Right renal cortex interstitium (tissue), 3 donors: ENCODE measurements around the gene PON3. TPM values are rescaled to one million over a fixed set of nuclear protein-coding genes. Genes with fewer than 3 reads are reported as not detected.

Experiments
- DNase-seq, 3 donors: peaks; one replicate each; pipeline ENCODE4 v3.0.0-alpha.2; 2013; ENCODE audit warnings: low read depth in 3 of 3, low spot score in 2 of 3
- polyA plus RNA-seq, 3 donors: library from polyadenylated mRNA; unstranded; fragments of 120-200 nt; gene quantifications; one replicate each; pipeline ENCODE4 v1.2.1, GENCODE V29; 2013; ENCODE audit not compliant: insufficient read length in 3 of 3

PON3 gene
- polyA plus RNA-seq, 3 donors: 1.5 to 1.8 (median 1.8) TPM

DNA sequence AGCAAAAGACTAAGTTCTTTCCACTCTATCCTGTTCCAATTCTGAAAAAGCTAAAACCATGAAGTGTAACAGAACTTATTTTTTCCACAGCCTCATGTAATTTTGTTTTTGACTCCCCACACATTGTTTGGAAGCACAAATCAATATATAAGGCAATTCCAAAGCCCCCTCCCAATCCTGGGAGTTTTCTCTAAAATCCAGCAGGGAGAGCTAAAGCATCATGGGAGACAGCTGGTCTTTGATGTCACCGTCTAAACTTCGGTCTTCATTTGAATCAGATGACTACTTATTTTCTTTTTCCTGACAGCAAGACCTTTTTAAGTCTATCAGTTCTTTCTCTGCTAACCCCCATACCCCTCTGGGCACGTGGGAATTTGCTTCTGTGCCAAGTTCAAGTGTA is 38.6 kb downstream of the PON3 start:
- no peak for DNase-seq

DNA sequence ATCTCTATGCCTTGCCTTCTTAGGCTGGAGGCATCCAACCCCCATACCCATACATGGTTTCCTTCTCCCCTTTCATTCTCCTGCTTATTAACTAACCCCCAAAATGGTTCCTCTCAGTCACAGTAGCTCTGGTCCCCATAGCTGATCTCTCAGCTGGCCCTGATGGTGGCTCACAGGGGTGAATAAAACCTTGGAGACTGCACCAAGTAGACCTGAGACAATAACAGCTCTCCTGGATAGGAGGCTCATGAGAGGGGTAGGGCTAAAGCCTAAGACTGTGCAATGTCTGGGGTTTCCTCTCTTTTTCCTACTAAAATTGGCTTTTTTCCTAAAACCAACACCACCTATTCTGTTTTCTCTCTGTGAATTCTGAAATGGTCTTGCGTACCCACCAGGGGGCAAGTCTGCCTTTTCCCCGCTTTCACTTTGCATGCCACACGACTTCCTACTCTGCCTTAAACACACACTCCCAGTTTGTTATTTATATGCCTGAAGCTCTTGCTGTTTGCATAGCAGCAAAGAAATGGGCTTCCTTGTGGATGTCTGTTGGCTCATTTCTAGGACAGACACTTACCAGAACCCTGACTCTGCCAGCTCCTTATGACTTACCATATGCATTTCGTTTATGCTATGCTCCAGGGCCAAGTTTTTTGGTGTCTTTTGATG is 53.4 kb downstream of the PON3 start:
- DNase-seq: no peak

DNA sequence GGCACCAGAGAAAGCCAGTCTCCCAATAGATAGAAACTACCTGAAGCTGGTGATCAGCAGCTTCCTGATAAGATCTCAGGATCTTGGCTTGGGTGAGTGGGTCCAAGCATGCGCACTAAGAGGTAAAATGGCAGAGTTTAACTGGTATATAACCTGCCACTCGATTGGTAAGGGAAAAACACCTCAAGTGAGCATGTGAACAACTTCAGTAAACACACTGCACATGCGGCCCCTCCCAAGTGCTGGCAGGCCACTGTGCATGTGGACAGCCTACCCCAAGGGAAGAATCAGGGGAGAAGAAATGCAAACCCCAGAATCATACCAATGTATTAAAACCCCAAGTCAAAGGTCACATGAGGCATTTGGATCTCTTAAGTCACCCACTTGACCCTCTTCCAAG is 54.1 kb downstream of the PON3 start:
- no peak for DNase-seq

DNA sequence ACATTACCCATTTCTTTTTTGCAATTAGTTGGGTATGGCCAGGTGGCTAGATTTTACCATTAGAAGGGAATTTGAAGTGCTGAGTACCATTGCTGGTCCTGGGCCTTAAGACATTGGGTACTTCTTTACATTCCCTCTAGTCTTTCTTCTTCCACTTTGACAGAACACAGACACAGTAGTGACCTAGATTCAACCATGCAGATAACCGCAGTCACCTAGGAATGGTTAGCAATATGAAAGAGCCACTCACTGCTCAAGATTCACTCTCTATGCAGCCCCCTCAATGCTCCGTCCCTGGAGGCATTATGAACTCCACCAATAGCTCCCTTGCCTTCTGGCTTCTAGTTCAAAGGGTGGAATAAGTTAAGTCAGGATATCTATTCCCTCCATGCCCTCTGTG is 55.7 kb downstream of the PON3 start:
- DNase-seq: no peak

DNA sequence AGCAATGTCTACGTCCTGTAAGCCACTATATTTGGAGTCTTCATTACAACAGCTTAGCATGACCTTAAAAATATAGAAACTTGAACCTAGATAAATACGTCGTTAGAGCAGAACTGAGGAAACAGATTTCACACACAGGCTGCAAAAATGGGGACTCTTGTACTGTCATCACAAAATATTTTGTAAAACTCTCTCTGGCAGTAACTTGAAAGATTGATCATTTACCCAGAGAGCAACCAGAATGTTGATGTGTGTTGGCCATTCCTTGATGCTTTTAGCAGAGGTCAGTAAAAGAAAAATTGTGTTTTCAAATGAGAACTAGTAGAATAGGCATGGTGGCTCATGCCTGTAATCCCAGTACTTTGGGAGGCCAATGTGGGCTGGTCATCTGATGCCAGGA is 57.3 kb downstream of the PON3 start:
- DNase-seq: no peak

DNA sequence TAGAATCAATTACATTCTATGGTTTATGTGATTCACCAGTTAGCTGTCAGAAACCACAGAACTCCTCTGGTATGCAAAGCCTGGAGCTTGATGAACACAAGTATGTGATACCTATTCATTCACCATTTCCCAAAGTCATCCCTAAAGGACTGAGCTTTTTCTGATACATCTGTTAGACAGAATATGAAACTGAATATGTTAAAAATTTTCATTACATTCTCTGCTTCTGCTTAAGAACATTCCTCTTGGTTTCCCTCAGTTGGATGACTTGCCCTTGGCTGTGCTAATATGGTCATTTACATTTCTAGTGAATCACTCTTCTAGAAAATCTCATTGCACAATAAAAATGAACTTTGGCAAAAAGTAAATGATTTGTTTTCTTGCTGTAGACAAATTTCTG is 61.1 kb downstream of the PON3 start:
- no peak for DNase-seq

DNA sequence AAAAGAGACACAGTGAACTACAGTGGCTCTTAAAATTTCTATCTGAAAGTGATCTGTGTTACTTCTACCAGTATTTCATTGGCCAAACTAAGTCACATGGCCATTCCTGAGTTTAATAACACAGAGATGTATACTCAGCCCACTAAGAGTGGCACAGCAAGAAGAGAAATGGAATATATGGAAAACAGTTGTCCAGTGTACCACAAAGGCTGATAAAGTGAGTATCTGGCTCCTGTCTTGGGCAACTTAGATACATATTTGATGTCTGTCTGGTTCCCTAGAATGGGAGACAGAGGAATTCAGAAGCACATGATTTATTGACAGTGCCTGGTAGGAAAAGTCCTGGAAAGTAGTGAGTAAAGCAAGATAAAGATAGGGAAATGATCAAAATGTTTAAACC is 61.7 kb downstream of the PON3 start:
- DNase-seq: no peak

DNA sequence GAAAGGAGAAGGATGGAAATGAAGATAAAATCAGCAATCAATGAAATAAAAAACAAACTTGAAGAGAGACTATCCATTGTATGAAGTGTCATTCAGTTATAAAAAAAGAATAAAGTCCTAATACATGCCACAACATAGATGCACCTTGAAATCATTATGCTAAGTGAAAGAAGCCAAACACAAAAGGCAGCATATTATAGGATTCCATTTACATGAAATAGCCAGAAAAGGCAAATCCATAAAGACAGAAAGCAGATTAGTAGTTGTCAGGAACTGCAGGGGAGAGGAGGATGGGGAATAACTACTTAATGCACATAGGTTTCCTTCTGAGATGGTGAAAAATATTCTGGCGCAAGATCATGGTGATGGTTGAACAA is 65.2 kb downstream of the PON3 start:
- DNase-seq: no peak

DNA sequence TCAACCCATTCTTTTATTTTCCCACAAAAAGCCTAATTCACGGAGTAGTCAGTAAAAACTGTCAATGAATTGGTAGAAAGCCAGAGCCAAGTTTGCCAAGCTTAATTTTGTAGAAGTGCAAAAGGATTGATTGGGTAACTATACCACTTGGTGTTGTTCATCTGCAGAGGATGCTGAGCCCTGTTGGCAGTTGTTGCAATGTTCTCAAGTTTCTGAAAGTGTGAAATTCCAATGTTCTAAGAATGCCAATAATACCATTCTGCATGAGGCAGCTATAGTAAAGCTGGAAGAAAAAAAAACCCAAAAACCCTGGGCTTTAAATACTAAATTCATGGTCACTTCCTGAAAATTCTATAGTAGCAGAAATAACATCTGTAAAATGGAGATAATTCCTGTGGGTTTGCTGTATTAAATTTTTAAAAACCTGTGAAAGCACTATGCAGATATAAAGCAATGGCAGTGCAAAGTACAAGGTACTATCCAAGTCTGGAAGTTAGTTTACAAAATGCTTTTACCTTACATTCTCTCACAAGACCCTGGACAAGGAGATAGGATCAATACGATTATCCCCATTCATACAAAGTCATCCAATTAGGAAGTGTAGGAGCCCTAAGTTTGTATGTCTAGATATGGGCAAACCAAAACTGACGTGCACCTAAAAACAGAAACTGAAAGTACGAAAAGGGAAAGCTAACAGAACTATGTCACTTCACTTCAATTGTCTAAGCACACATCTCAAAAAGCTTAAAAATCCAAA is 65.8 kb downstream of the PON3 start:
- no peak for DNase-seq

DNA sequence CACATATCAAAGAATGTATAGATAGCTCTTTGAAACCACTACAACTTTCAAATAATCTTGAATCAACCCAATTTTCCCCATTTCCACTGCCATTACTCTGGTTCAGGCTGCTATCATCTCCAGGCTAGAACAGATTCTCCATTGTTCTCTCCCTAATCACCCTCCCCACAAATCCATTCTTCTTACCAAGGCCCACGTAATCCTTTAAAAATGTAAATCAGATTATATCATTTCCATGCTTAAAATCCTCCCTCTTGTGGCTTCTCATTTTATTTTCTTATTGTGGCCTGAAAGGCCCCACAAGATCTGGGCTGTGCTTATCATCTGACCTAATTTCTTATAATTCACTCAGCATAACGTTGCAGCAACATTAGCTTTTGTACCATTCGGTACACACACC is 68.8 kb downstream of the PON3 start:
- no peak for DNase-seq

DNA sequence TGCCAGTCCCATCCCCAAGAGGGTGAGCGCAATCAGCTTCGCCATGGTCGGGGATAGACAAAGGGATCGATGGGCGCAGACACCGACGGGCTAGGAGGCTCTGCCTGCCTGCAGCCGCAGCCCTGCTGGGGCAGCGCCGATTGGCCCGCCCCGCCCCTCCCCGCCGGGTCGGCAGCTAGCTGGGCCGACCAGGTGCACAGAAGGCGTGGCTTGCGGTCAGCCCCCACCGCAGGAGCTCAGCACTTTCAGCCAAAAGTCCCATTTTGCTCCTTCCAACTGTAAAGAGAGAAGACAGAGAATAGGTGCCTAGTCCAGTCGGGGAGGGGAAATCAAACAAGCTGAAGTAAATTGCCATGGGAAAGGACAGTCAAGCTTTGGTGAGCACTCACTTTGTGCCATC is 71.7 kb downstream of the PON3 start, which contains the start of gene PON1:
TSS of gene PON1 (minus strand) at position 102 of the 400 bp plus-strand sequence. CDS start at position 45, 57 bp downstream.
- no peak for DNase-seq

DNA sequence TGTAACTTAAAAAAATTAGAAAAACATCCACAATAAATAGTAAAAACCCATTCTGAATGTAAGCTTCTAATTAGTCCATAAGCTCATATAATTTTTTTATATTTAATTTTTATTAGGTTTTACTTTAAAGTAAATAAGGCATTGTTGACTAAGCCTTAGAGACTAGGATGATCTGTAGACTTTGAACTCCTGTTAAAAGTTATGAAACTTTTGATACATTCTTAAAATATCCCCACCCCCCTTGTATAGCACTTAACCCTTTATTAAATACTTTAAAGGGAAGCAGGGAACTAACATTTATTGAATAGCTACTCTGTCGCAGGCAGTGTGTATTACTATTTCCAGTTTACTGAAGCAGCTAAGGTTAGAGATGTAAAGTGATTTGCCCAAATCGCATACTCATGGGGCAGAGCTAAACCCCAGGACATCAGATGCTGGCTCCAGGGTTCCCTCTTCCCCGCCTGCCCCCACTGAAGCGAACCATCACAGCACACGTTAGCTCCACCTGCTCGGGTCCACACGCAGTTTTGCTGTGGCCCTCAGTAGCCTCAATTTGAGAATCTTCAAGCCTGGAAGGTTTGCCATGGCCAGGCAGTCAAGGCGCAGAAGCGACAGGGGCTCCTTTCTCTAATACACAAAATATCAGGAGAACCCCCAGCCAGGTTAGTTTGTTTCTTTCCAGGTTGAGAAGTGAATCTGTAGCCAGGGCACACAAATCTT is 72.6 kb downstream of the PON3 start:
- no peak for DNase-seq

DNA sequence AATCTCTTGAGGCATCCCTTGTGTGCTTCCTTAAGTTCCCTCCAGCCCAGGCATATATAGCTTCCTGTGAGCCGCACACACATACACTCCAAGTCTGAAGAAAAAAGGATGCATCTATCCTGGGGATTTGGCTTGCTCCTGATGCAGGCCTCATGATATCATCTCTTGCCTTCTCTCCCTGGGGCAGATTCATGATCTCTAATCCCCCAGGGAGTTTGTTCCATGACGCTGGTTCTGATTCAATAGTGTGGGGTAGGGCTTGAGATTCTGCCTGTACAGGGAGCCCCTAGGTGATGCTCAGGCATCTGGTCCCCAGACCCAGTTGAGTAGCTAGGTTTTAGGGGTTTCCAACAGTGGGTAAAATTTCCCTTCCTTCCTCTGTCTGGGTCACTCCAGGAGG is 73.3 kb downstream of the PON3 start:
- no peak for DNase-seq

DNA sequence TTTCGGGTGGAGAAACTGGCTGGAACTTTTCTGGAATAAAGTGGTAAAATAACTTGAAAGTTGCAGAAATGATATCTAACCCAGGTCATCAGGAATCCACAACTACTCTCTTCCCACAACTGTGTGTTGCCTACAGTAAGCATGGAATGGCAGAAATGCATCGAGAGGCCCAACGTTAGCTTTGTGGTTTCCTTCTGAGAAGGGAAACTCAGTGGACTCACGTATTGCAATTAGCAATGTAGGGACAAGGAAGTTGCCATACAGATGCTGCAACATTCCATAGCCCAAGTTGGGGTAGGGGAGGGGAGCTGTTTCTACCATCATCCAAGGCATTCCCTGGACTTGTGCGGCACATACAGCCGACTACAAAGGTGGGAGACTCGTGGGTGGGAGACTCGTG is 73.8 kb downstream of the PON3 start:
- DNase-seq: no peak

DNA sequence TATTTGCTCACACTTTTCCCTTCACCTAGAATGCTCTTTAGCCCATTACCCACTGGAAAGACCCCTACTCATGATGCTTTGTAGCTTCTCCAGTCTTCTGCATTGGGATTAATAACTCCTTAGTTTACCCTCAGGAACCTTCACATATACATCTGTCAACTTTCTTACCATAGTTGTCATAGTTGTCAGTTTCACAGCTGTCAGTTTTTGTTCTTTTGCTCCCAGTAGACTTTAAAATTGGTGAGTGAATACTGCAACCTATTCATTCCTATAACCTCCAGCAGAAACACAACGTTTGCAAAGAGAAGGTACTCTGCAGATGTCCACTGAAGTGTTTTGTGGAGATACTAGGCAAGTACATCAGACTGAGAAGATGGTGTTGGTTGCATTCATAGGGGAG is 74.5 kb downstream of the PON3 start:
- no peak for DNase-seq

DNA sequence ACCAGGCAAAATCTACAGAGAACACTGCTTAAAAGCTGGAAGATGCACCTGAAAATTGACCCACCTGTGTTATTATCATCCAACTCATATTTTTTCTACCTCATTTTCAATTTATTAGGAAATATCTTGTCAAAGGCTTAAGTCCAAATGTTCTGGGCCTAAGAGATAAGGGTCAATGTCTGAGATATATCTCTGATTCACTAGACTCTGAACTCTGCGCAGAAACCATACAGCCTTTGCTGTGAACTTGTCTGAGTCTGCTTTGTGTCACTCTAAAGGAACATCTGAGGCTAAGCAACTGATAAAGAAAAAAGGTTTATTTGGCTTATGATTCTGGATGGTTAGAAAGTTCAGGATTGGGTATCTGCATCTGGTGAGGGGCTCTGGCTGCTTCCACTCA is 75.5 kb downstream of the PON3 start:
- DNase-seq: no peak

DNA sequence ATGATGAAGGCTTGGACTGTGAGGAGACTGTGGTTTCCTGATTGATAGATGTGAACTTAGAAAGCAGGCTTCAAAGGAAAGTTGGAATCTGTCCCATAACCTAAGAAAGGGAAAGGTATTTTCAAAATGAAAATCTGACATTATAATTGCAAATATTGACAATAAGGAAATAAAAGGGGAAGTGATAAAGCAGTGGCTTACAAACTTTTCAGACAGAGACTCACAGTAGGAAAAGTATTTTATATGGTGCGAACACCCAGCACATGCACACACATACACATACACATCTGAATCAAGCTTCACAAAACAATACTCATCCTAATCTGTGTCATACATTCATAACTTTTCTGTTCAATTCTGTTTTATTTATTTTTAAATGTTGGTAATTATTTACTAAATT is 76.6 kb downstream of the PON3 start:
- DNase-seq: no peak

DNA sequence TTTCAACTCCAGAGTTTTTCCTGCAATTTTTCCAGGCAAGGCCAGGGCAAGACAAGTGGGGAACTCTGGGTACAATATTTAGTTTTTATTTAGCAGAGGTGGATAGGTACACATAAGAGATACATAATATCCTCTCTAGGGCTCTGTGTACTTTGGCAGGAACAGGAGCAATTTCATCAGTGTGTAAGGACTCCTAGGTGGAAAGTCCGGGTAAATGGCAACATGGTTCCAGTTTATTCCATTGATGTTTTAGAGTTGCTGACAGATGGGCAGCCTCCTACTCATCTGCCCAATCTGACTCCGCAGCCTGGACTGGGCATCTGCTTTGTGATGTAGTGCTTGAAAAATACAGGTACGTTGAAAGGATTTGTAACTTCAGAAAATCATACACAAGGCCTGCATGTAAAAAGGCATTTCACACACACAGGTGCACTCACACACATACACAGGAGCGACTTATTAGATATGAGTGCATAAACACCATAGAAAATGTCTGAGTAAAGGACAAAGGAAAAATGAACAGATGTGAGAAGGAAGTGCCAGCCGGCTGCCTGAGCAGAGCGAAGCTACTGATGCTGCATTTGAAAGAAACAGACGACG is 77.6 kb downstream of the PON3 start:
- DNase-seq: no peak

DNA sequence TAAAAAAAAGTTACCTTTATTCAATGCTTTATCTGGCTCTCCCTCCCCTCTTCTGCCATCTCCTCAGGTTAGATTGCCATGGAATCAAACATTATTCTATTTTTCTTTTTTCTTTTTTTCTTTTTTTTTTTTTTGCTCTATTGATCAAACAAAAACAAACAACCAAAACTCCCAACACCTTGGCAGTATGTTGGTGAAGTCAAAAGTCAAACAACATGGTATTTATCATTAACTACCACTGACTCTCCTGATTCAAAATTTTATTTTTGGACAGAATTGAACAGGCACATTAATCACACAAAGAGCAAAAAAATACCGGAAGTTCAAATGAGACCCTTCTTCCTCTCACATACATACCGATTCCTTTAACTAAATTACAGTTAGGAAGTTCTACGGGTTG is 78.2 kb downstream of the PON3 start:
- no peak for DNase-seq

DNA sequence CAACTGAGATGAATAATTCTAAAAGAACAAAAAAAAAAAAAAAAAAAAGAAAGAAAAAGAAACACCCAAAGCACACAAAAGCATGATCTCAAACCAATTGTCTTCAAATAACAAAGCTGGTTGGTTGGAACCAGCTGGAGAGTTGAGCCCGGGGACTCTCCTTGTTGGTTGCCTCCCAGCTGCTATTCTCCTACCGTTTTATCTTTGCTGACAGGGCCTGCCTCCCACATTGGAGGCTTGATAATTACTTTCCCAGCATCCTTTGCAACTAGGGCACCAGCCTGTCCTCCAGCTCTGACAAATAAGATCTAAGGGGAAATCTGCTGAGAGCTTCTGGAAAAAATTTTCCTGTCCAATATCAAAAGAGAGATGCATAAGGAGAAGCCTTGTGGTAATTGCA is 78.6 kb downstream of the PON3 start:
- no peak for DNase-seq

DNA sequence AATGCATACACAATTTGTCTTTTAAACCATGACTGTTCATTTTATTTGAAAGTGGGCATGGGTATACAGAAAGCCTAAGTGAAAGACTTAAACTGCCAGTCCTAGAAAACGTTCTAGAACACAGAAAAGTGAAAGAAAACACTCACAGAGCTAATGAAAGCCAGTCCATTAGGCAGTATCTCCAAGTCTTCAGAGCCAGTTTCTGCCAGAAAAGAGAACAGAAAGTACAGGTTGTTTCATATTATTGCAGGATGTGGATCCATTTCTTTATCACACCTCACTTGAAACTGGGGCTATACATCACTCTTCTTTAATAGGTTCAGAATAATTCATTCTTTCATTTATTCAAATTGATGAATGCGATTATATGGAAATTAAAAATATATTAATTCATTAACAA is 79.6 kb downstream of the PON3 start:
- no peak for DNase-seq

DNA sequence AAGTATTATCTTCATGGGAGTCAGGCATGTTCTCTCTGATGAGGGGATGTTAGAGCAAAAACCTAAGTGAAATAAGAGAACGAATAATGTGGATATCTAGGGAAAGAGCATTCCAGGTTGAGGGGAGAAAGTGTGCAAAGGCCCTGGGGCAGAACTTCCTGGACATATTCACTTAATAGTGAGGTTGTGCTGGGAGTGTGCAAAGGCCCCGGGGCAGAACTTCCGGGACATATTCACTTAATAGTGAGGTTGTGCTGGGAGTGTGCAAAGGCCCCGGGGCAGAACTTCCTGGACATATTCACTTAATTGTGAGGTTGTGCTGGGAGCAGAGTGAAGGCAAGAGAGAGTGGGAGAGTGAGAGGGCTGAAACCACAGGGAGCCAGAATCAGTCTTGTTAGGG is 83.6 kb downstream of the PON3 start:
- no peak for DNase-seq
